Measurements from ENCODE around the gene LIMS1. TPM values are rescaled to one million over a fixed set of nuclear protein-coding genes. Genes with fewer than 3 reads are reported as not detected.
"Not testable (repeated sequence)": the region's sequence is repeated elsewhere in the genome, so short reads cannot be mapped to it uniquely, and the experiment has no call there.

Gene LIMS1
- total RNA-seq, 2 experiments from 2014 or later: 18.5 to 21.3 TPM

GRCh38 chr2:108648796-108649195, 114.5 kb downstream of the LIMS1 start:
- H3K27ac ChIP-seq (ENCODE audit: low read depth in 1 of 2, low read length in 2 of 2); H3K4me3 Mint-ChIP-seq; H3K9me3 Mint-ChIP-seq; ATAC-seq (ENCODE audit: poor library complexity); H3K27me3 Mint-ChIP-seq; H3K36me3 ChIP-seq (ENCODE audit: insufficient read depth, low read length); intact Hi-C loops (cut with DNase I, micrococcal nuclease); H3K9me3 ChIP-seq (ENCODE audit: control insufficient read depth in 1 of 2, insufficient read depth in 1 of 2, low read length in 2 of 2); H3K27me3 ChIP-seq (ENCODE audit: control insufficient read depth in 1 of 2, insufficient read depth in 2 of 2, low read length in 2 of 2); H3K4me3 ChIP-seq (ENCODE audit: low read length); DNase-seq; H3K36me3 Mint-ChIP-seq (ENCODE audit: low read depth); POLR2A ChIA-PET: not testable (repeated sequence)
- H3K4me1 ChIP-seq (ENCODE audit: insufficient read depth, low read length): peaks cover 18% of the 10 kb centered on the region
- CTCF ChIA-PET: interaction anchor here (4.9 kb wide), 1 partner anchor 12 kb away, joined by 16 read pairs; no protein-coding TSS in a partner anchor
- peaks cover 72% of the 10 kb centered on the region for H3K4me1 Mint-ChIP-seq (ENCODE audit: low read depth)
- H3K27ac Mint-ChIP-seq: peak overlapping the region; percentile 68

- H3K9me3 ChIP-seq (ENCODE audit: control insufficient read depth in 1 of 2, insufficient read depth in 1 of 2, low read length in 2 of 2); H3K27me3 Mint-ChIP-seq; H3K36me3 ChIP-seq (ENCODE audit: insufficient read depth, low read length); intact Hi-C loops (cut with DNase I, micrococcal nuclease); H3K4me3 Mint-ChIP-seq; H3K27me3 ChIP-seq (ENCODE audit: control insufficient read depth in 1 of 2, insufficient read depth in 2 of 2, low read length in 2 of 2); H3K9me3 Mint-ChIP-seq; ATAC-seq (ENCODE audit: poor library complexity); DNase-seq; H3K4me3 ChIP-seq (ENCODE audit: low read length); H3K36me3 Mint-ChIP-seq (ENCODE audit: low read depth); H3K27ac ChIP-seq (ENCODE audit: low read depth in 1 of 2, low read length in 2 of 2): not testable (repeated sequence)
- POLR2A ChIA-PET: interaction anchor here (1.2 kb wide), 1 partner anchor 9 kb away, joined by 4 read pairs; no protein-coding TSS in a partner anchor
- H3K27ac Mint-ChIP-seq: peak overlapping the region; percentile 20
- peaks cover 18% of the 10 kb centered on the region for H3K4me1 ChIP-seq (ENCODE audit: insufficient read depth, low read length)
- CTCF ChIA-PET: interaction anchor here (0.8 kb wide), 1 partner anchor 14 kb away, joined by 5 read pairs; no protein-coding TSS in a partner anchor
- peaks cover 65% of the 10 kb centered on the region for H3K4me1 Mint-ChIP-seq (ENCODE audit: low read depth)
Observed at GRCh38 chr2:108650465-108650864, 116.2 kb downstream of the LIMS1 start.

GRCh38 chr2:108651468-108651867, 117.2 kb downstream of the LIMS1 start:
- ATAC-seq (ENCODE audit: poor library complexity): peak; percentile 50
- H3K9me3 Mint-ChIP-seq; H3K4me3 ChIP-seq (ENCODE audit: low read length); H3K36me3 Mint-ChIP-seq (ENCODE audit: low read depth); POLR2A ChIA-PET; CTCF ChIA-PET; intact Hi-C loops (cut with DNase I, micrococcal nuclease); H3K27me3 Mint-ChIP-seq; H3K36me3 ChIP-seq (ENCODE audit: insufficient read depth, low read length); H3K9me3 ChIP-seq (ENCODE audit: control insufficient read depth in 1 of 2, insufficient read depth in 1 of 2, low read length in 2 of 2); H3K27me3 ChIP-seq (ENCODE audit: control insufficient read depth in 1 of 2, insufficient read depth in 2 of 2, low read length in 2 of 2); H3K27ac ChIP-seq (ENCODE audit: low read depth in 1 of 2, low read length in 2 of 2): not testable (repeated sequence)
- H3K4me1 Mint-ChIP-seq (ENCODE audit: low read depth): peaks cover 60% of the 10 kb centered on the region
- peaks cover 18% of the 10 kb centered on the region for H3K4me1 ChIP-seq (ENCODE audit: insufficient read depth, low read length)
- peak in 1 of 14 experiments; percentile 42 for DNase-seq
- peak overlapping the region; percentile 27 for H3K4me3 Mint-ChIP-seq
- peak overlapping the region; percentile 83 for H3K27ac Mint-ChIP-seq

GRCh38 chr2:108652187-108652931, 118.1 kb downstream of the LIMS1 start:
- ATAC-seq (ENCODE audit: poor library complexity) (peak; percentile 90), DNase-seq (peak in 11 of 14 experiments; percentile 5 to 81 (median 28))
- H3K4me3 ChIP-seq (ENCODE audit: low read length); H3K36me3 ChIP-seq (ENCODE audit: insufficient read depth, low read length); H3K9me3 Mint-ChIP-seq; intact Hi-C loops (cut with DNase I, micrococcal nuclease); POLR2A ChIA-PET; H3K27me3 ChIP-seq (ENCODE audit: control insufficient read depth in 1 of 2, insufficient read depth in 2 of 2, low read length in 2 of 2); H3K36me3 Mint-ChIP-seq (ENCODE audit: low read depth); CTCF ChIA-PET; H3K27me3 Mint-ChIP-seq; H3K9me3 ChIP-seq (ENCODE audit: control insufficient read depth in 1 of 2, insufficient read depth in 1 of 2, low read length in 2 of 2): not testable (repeated sequence)
- Mint-ChIP-seq H3K4me1 (ENCODE audit: low read depth) (peaks cover 54% of the 10 kb centered on the region), H3K4me3 (peak overlapping the region; percentile 60), H3K27ac (peak overlapping the region; percentile 80)
- Histone ChIP-seq H3K27ac (ENCODE audit: low read depth in 1 of 2, low read length in 2 of 2) (peak overlapping the region in 1 of 2 donors; percentile 45), H3K4me1 (ENCODE audit: insufficient read depth, low read length) (peaks cover 18% of the 10 kb centered on the region)

- DNase-seq; H3K27ac ChIP-seq (ENCODE audit: low read depth in 1 of 2, low read length in 2 of 2); CTCF ChIA-PET; H3K27me3 Mint-ChIP-seq; H3K36me3 ChIP-seq (ENCODE audit: insufficient read depth, low read length); H3K9me3 ChIP-seq (ENCODE audit: control insufficient read depth in 1 of 2, insufficient read depth in 1 of 2, low read length in 2 of 2); H3K4me3 Mint-ChIP-seq; H3K27me3 ChIP-seq (ENCODE audit: control insufficient read depth in 1 of 2, insufficient read depth in 2 of 2, low read length in 2 of 2); intact Hi-C loops (cut with DNase I, micrococcal nuclease); H3K4me3 ChIP-seq (ENCODE audit: low read length); H3K36me3 Mint-ChIP-seq (ENCODE audit: low read depth); H3K9me3 Mint-ChIP-seq; ATAC-seq (ENCODE audit: poor library complexity); POLR2A ChIA-PET: not testable (repeated sequence)
- H3K4me1 Mint-ChIP-seq (ENCODE audit: low read depth): peaks cover 43% of the 10 kb centered on the region
- peak overlapping the region; percentile 84 for H3K27ac Mint-ChIP-seq
- peaks cover 18% of the 10 kb centered on the region for H3K4me1 ChIP-seq (ENCODE audit: insufficient read depth, low read length)
Observed at GRCh38 chr2:108653425-108653824, 119.2 kb downstream of the LIMS1 start.

- Mint-ChIP-seq H3K4me1 (ENCODE audit: low read depth) (peaks cover 39% of the 10 kb centered on the region), H3K27ac (peak overlapping the region; percentile 84)
- CTCF ChIA-PET; H3K36me3 Mint-ChIP-seq (ENCODE audit: low read depth); H3K36me3 ChIP-seq (ENCODE audit: insufficient read depth, low read length); intact Hi-C loops (cut with DNase I, micrococcal nuclease); H3K4me3 ChIP-seq (ENCODE audit: low read length); H3K4me3 Mint-ChIP-seq; ATAC-seq (ENCODE audit: poor library complexity); H3K9me3 ChIP-seq (ENCODE audit: control insufficient read depth in 1 of 2, insufficient read depth in 1 of 2, low read length in 2 of 2); H3K27me3 ChIP-seq (ENCODE audit: control insufficient read depth in 1 of 2, insufficient read depth in 2 of 2, low read length in 2 of 2); POLR2A ChIA-PET; H3K27me3 Mint-ChIP-seq; H3K9me3 Mint-ChIP-seq; DNase-seq; H3K27ac ChIP-seq (ENCODE audit: low read depth in 1 of 2, low read length in 2 of 2): not testable (repeated sequence)
- H3K4me1 ChIP-seq (ENCODE audit: insufficient read depth, low read length): peaks cover 18% of the 10 kb centered on the region
Observed at GRCh38 chr2:108653849-108654248, 119.6 kb downstream of the LIMS1 start.

- H3K9me3 Mint-ChIP-seq; H3K27ac ChIP-seq (ENCODE audit: low read depth in 1 of 2, low read length in 2 of 2); ATAC-seq (ENCODE audit: poor library complexity); H3K27me3 ChIP-seq (ENCODE audit: control insufficient read depth in 1 of 2, insufficient read depth in 2 of 2, low read length in 2 of 2); intact Hi-C loops (cut with DNase I, micrococcal nuclease); H3K4me3 ChIP-seq (ENCODE audit: low read length); H3K4me3 Mint-ChIP-seq; H3K36me3 ChIP-seq (ENCODE audit: insufficient read depth, low read length); POLR2A ChIA-PET; DNase-seq; H3K9me3 ChIP-seq (ENCODE audit: control insufficient read depth in 1 of 2, insufficient read depth in 1 of 2, low read length in 2 of 2); H3K27me3 Mint-ChIP-seq; CTCF ChIA-PET; H3K36me3 Mint-ChIP-seq (ENCODE audit: low read depth); H3K27ac Mint-ChIP-seq: not testable (repeated sequence)
- H3K4me1 ChIP-seq (ENCODE audit: insufficient read depth, low read length): peaks cover 18% of the 10 kb centered on the region
- H3K4me1 Mint-ChIP-seq (ENCODE audit: low read depth): peaks cover 31% of the 10 kb centered on the region
Observed at GRCh38 chr2:108654521-108655125, 120.4 kb downstream of the LIMS1 start.
